CD14-positive monocyte (primary cell): ENCODE measurements around the gene ADH1C. TPM values are rescaled to one million over a fixed set of nuclear protein-coding genes. Genes with fewer than 3 reads are reported as not detected.
"Not testable (repeated sequence)": the region's sequence is repeated elsewhere in the genome, so short reads cannot be mapped to it uniquely, and the experiment has no call there.

Experiments
- DNase-seq, 3 donors: peaks; one replicate each; pipeline ENCODE4 v3.0.0-alpha.2; 2011 to 2022
- H2AFZ ChIP-seq: 2 replicates; pipeline ENCODE4 v1.6.0; 2012; ENCODE audit warnings: mild to moderate bottlenecking, low read depth, low read length, inconsistent platforms; ENCODE audit not compliant: insufficient read depth, poor library complexity, severe bottlenecking
- H3K27ac ChIP-seq, 2 donors: 1 replicate in 1 of 2; 2 replicates in 1 of 2; pipeline ENCODE4 v1.5.1; 2012 to 2013; ENCODE audit warnings: low read length in 2 of 2, control low read depth in 1 of 2, inconsistent platforms in 1 of 2, low read depth in 1 of 2, mild to moderate bottlenecking in 1 of 2
- H3K27me3 ChIP-seq, 2 donors: one replicate each; pipeline versions ENCODE4 v1.6.0 to v1.6.1; 2011 to 2013; ENCODE audit warnings: low read length in 2 of 2; ENCODE audit not compliant: control insufficient read depth in 2 of 2, insufficient read depth in 2 of 2
- H3K36me3 ChIP-seq, 2 donors: replicated peaks in 1 of 2; 1 replicate in 1 of 2; 2 replicates in 1 of 2; pipeline versions ENCODE4 v1.5.1 to v1.6.1; 2012 to 2013; ENCODE audit warnings: low read length in 2 of 2, control low read depth in 1 of 2, inconsistent platforms in 1 of 2, mild to moderate bottlenecking in 1 of 2; ENCODE audit not compliant: insufficient read depth in 2 of 2, control insufficient read depth in 1 of 2
- H3K4me1 ChIP-seq, 2 donors: 1 replicate in 1 of 2; 2 replicates in 1 of 2; pipeline versions ENCODE4 v1.5.1 to v1.6.1; 2012 to 2013; ENCODE audit warnings: low read length in 2 of 2, control low read depth in 1 of 2, inconsistent platforms in 1 of 2, mild to moderate bottlenecking in 1 of 2, moderate library complexity in 1 of 2; ENCODE audit not compliant: insufficient read depth in 2 of 2, control insufficient read depth in 1 of 2
- H3K4me2 ChIP-seq: replicated peaks from 2 replicates; pipeline ENCODE3; 2012; ENCODE audit warnings: low read length, moderate library complexity, mild to moderate bottlenecking; ENCODE audit not compliant: poor library complexity, severe bottlenecking; ENCODE audit errors: extremely low read depth
- H3K4me3 ChIP-seq, 3 experiments: fragments of 200-600 bp in 1 of 3; sonication (generic) in 1 of 3; replicated peaks in 1 of 3; 1 replicate in 2 of 3; 2 replicates in 1 of 3; pipeline ENCODE4 v1.5.1; 2011 to 2013; ENCODE audit warnings: low read length in 3 of 3, mild to moderate bottlenecking in 3 of 3, control low read depth in 2 of 3, low read depth in 2 of 3, inconsistent platforms in 1 of 3, moderate library complexity in 1 of 3
- H3K79me2 ChIP-seq: 2 replicates; pipeline ENCODE4 v1.6.0; 2012; ENCODE audit warnings: mild to moderate bottlenecking, control low read depth, inconsistent platforms, low read length, moderate library complexity; ENCODE audit not compliant: insufficient read depth
- H3K9ac ChIP-seq: 2 replicates; pipeline ENCODE4 v1.6.0; 2017; ENCODE audit warnings: low read length, mild to moderate bottlenecking; ENCODE audit not compliant: insufficient read depth, poor library complexity, severe bottlenecking
- H3K9me3 ChIP-seq, 2 donors: replicated peaks in 1 of 2; 1 replicate in 1 of 2; 2 replicates in 1 of 2; pipeline versions ENCODE4 v1.5.1 to v1.6.1; 2012 to 2013; ENCODE audit warnings: low read length in 2 of 2, control low read depth in 1 of 2; ENCODE audit not compliant: control insufficient read depth in 1 of 2, insufficient read depth in 1 of 2
- H4K20me1 ChIP-seq: 2 replicates; pipeline ENCODE4 v1.6.0; 2012; ENCODE audit warnings: mild to moderate bottlenecking, low read length, control low read depth, moderate library complexity; ENCODE audit not compliant: insufficient read depth
- H3K27ac Mint-ChIP-seq, 7 donors: one replicate each; pipeline ENCODE4 v1.8.0; 2020; ENCODE audit warnings: mild to moderate bottlenecking in 7 of 7, mixed read lengths in 7 of 7, moderate library complexity in 6 of 7, inconsistent platforms in 2 of 7
- H3K27me3 Mint-ChIP-seq, 3 donors: one replicate each; pipeline ENCODE4 v1.8.0; 2021 to 2022; ENCODE audit warnings: low read depth in 3 of 3, mild to moderate bottlenecking in 3 of 3, mixed read lengths in 3 of 3, moderate library complexity in 3 of 3, inconsistent platforms in 1 of 3
- H3K36me3 Mint-ChIP-seq, 2 donors: one replicate each; pipeline ENCODE4 v1.8.0; 2020; ENCODE audit warnings: mixed read lengths in 2 of 2, inconsistent platforms in 1 of 2, mild to moderate bottlenecking in 1 of 2
- H3K4me1 Mint-ChIP-seq: one replicate; pipeline ENCODE4 v1.8.0; 2020; ENCODE audit warnings: mild to moderate bottlenecking, mixed read lengths
- H3K4me3 Mint-ChIP-seq, 2 donors: one replicate each; pipeline ENCODE4 v1.8.0; 2020; ENCODE audit warnings: mild to moderate bottlenecking in 2 of 2, mixed read lengths in 2 of 2, moderate library complexity in 1 of 2
- H3K9me3 Mint-ChIP-seq, 7 donors: one replicate each; pipeline ENCODE4 v1.8.0; 2020 to 2022; ENCODE audit warnings: mixed read lengths in 7 of 7, mild to moderate bottlenecking in 6 of 7, moderate library complexity in 6 of 7, inconsistent platforms in 2 of 7
- CTCF ChIP-seq: fragments of 200-600 bp; IDR thresholded peaks from one replicate; pipeline ENCODE4 v1.8.0; 2022; ENCODE audit warnings: antibody characterized with exemption, mild to moderate bottlenecking
- WGBS: methylation state at CpG from one replicate; pipeline ENCODE4 v1.1.5; 2013; ENCODE audit warnings: missing lambda C conversion rate; ENCODE audit not compliant: insufficient coverage; 5-methylcytosine and 5-hydroxymethylcytosine counted together
- intact Hi-C, 2 donors: fragments of 100-400 bp; cut with micrococcal nuclease; formaldehyde crosslinking; loops; one replicate each; pipeline versions ENCODE4 v1.15.0 to v1.15.1; 2023
- polyA plus RNA-seq, 3 donors: library from polyadenylated mRNA; depleted of rRNA in 1 of 3; unstranded in 2 of 3; stranded (reverse) in 1 of 3; fragments of 300-500 nt in 2 of 3; fragments of >200 nt in 1 of 3; fragmentation: Illumina TruSeq in 2 of 3; gene quantifications; 1 replicate in 2 of 3; 2 replicates in 1 of 3; pipeline ENCODE4 v1.2.3, GENCODE V29; 2012 to 2021

The ADH1C gene
- polyA plus RNA-seq, 3 donors = not detected

- Histone ChIP-seq H3K4me1 (no peaks in the 10 kb centered on the region), H3K9me3 (peaks cover 6 to 17% of the 10 kb centered on the region in 2 donors), H3K4me3 (no peak overlapping the region), H3K4me2 (no peak overlapping the region), H3K79me2 (no peaks in the 10 kb centered on the region), H3K36me3 (no peaks in the 10 kb centered on the region), H3K9ac (no peak overlapping the region), H3K27ac (no peak overlapping the region), H4K20me1 (no peaks in the 10 kb centered on the region), H3K27me3 (no peaks in the 10 kb centered on the region), H2AFZ (no peak overlapping the region)
- Mint-ChIP-seq H3K4me1 (no peaks in the 10 kb centered on the region), H3K36me3 (no peaks in the 10 kb centered on the region), H3K9me3 (peaks cover 13 to 29% (median 20%) of the 10 kb centered on the region in 7 donors), H3K4me3 (no peak overlapping the region), H3K27me3 (peaks cover 0 to 3% (median 0%) of the 10 kb centered on the region in 3 donors), H3K27ac (no peak overlapping the region)
- intact Hi-C loops = no loop called here
- no peak for TF ChIP-seq CTCF
- no CpG with 5 or more reads among the region's 1 CpG for WGBS
- no peak for DNase-seq
Measured at GRCh38 chr4:99356992-99357391, 4.4 kb upstream of the ADH1C start.

GRCh38 chr4:99356149-99356548, 3.6 kb upstream of the ADH1C start:
- peaks cover 6 to 17% of the 10 kb centered on the region in 2 donors for H3K9me3 ChIP-seq
- H3K36me3 Mint-ChIP-seq, H3K4me3 ChIP-seq, H2AFZ ChIP-seq, H3K4me1 Mint-ChIP-seq, H3K36me3 ChIP-seq, H4K20me1 ChIP-seq, H3K4me3 Mint-ChIP-seq, H3K27me3 ChIP-seq, H3K79me2 ChIP-seq, intact Hi-C loops, DNase-seq, H3K4me1 ChIP-seq, H3K4me2 ChIP-seq, H3K27me3 Mint-ChIP-seq, H3K27ac Mint-ChIP-seq, H3K9ac ChIP-seq, H3K27ac ChIP-seq: not testable (repeated sequence)
- WGBS = 57% methylated on average over 6 of the region's 10 CpGs
- H3K9me3 Mint-ChIP-seq = peaks cover 13 to 29% (median 20%) of the 10 kb centered on the region in 7 donors
